Left ventricle myocardium inferior (tissue), 1 donor: Measurements from ENCODE around the gene ARMC9. TPM values are rescaled to one million over a fixed set of nuclear protein-coding genes. Genes with fewer than 3 reads are reported as not detected.
A peak's percentile ranks its signal among the peaks of the same experiment; 100 is the strongest.

Experiments used
- DNase-seq: peaks from one replicate; pipeline ENCODE4 v3.0.0-alpha.2; 2020
- H3K27ac ChIP-seq: fragments of 200-600 bp; replicated peaks from 2 replicates; pipeline ENCODE4 v1.8.0; 2021
- H3K27me3 ChIP-seq: fragments of 200-600 bp; 2 replicates; pipeline ENCODE4 v1.8.0; 2021; ENCODE audit warnings: low read depth
- H3K36me3 ChIP-seq: fragments of 200-600 bp; 2 replicates; pipeline ENCODE4 v1.8.0; 2021
- H3K4me1 ChIP-seq: fragments of 200-600 bp; 2 replicates; pipeline ENCODE4 v1.8.0; 2021
- H3K4me3 ChIP-seq: fragments of 200-600 bp; 2 replicates; pipeline ENCODE4 v1.8.0; 2021; ENCODE audit warnings: mild to moderate bottlenecking, moderate library complexity
- H3K9me3 ChIP-seq: fragments of 200-600 bp; replicated peaks from 2 replicates; pipeline ENCODE4 v1.8.0; 2021
- intact Hi-C: fragments of 100-400 bp; cut with micrococcal nuclease; formaldehyde crosslinking; loops from one replicate; pipeline ENCODE4 v1.11.0; 2022
- total RNA-seq: library from RNA; stranded (reverse); fragmentation: NEBNext Ultra II Directional; extraction: Animal tissue kit (Norgen Biotek cat#: 25700); gene quantifications from one replicate; pipeline ENCODE4 v1.2.1, GENCODE V29; 2021
- TF ChIP-seq, protein P1 (sequence below): fragments of 200-600 bp; IDR thresholded peaks from 2 replicates; pipeline ENCODE4 v1.8.0; 2021; ENCODE audit warnings: antibody characterized with exemption, mild to moderate bottlenecking, borderline replicate concordance
- donor health status: DM: no; HTN: yes; CAD: no; lungs with severe emphysema.

The ARMC9 gene
- total RNA-seq, 1 donor from 2014 or later: 3.1 TPM

- Histone ChIP-seq H3K4me3 (no peak overlapping the region), H3K9me3 (no peaks in the 10 kb centered on the region), H3K4me1 (peaks cover 6% of the 10 kb centered on the region), H3K27ac (no peak overlapping the region), H3K36me3 (no peaks in the 10 kb centered on the region), H3K27me3 (no peaks in the 10 kb centered on the region)
- intact Hi-C loops: no loop called here
- TF ChIP-seq, protein P1, sequence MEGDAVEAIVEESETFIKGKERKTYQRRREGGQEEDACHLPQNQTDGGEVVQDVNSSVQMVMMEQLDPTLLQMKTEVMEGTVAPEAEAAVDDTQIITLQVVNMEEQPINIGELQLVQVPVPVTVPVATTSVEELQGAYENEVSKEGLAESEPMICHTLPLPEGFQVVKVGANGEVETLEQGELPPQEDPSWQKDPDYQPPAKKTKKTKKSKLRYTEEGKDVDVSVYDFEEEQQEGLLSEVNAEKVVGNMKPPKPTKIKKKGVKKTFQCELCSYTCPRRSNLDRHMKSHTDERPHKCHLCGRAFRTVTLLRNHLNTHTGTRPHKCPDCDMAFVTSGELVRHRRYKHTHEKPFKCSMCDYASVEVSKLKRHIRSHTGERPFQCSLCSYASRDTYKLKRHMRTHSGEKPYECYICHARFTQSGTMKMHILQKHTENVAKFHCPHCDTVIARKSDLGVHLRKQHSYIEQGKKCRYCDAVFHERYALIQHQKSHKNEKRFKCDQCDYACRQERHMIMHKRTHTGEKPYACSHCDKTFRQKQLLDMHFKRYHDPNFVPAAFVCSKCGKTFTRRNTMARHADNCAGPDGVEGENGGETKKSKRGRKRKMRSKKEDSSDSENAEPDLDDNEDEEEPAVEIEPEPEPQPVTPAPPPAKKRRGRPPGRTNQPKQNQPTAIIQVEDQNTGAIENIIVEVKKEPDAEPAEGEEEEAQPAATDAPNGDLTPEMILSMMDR: no peak
- no peak for DNase-seq
Observed at GRCh38 chr2:231334179-231334930, 135.9 kb downstream of the ARMC9 start.

GRCh38 chr2:231334981-231335380, 136.6 kb downstream of the ARMC9 start:
- H3K27me3 ChIP-seq: no peaks in the 10 kb centered on the region
- intact Hi-C loops: no loop called here
- H3K4me1 ChIP-seq: peaks cover 6% of the 10 kb centered on the region
- TF ChIP-seq, protein P1: no peak
- no peak overlapping the region for H3K27ac ChIP-seq
- no peaks in the 10 kb centered on the region for H3K36me3 ChIP-seq
- no peaks in the 10 kb centered on the region for H3K9me3 ChIP-seq
- no peak for DNase-seq
- H3K4me3 ChIP-seq: no peak overlapping the region

DNA sequence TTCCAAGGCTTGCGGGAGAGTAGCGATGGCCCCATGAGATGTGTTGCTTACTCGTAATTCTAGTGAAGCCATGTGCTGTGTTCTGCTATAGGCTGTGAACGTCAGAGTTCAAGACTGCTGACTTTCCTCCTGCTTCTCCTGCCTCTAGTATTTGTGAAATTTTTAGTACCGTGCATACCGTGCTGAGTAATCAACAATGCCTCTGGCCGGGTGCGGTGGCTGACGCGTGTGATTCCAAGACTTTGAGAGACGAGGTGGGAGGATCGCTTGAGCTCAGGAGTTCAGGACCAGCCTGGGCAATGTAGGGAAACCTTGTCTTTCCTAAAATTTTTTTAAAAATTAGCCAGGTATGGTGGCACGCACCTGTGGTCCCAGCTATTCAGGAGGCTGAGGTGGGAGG, 137.2 kb downstream of the ARMC9 start:
- Histone ChIP-seq H3K36me3 (no peaks in the 10 kb centered on the region), H3K4me1 (peaks cover 6% of the 10 kb centered on the region), H3K9me3 (no peaks in the 10 kb centered on the region), H3K27me3 (no peaks in the 10 kb centered on the region), H3K4me3 (no peak overlapping the region), H3K27ac (no peak overlapping the region)
- TF ChIP-seq, protein P1: no peak
- intact Hi-C loops: no loop called here
- no peak for DNase-seq

DNA sequence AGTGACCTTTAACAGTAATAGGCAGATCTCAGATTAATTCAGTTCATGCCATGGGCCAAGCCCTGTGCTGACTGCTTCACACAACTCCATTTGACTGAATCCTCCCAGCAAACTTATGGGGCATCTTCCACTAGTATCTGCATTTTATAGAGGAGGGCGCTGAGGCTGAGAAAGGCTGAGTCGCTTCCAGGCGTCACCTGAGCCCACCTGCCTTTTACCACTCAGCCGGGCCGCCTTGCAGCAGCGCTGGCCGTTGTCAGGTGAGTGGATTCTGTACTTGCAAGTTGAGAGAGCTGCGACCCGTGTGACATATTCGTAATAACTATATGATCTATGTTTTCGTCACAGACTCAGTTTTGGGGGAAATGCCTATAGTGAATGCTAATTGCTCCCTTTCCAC, 137.8 kb downstream of the ARMC9 start:
- Histone ChIP-seq H3K4me3 (no peak overlapping the region), H3K4me1 (peaks cover 12% of the 10 kb centered on the region), H3K27ac (no peak overlapping the region), H3K36me3 (no peaks in the 10 kb centered on the region), H3K9me3 (no peaks in the 10 kb centered on the region), H3K27me3 (no peaks in the 10 kb centered on the region)
- intact Hi-C loops: no loop called here
- DNase-seq: no peak
- TF ChIP-seq, protein P1: no peak

DNA sequence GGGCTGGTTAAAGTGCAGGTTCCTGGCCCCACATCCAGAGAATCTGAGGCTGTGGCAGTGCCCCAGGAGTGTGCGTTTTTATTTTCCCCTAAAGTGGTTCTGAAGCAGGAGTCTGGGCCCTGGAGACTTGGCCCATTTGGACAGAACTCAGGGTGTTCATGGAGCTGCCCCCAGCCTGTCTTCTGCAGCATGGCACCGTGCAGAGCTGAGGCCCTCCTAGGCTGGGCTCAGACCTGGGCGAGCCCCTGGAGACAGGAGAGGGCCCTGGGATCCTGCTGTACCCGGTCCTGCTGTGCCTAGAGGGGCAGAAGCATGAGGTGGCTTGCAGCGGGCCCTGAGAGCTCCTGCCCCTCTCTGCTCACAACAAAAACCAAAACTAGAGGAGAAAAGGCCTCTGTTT, 138.3 kb downstream of the ARMC9 start:
- intact Hi-C loops: no loop called here
- Histone ChIP-seq H3K9me3 (no peaks in the 10 kb centered on the region), H3K27me3 (no peaks in the 10 kb centered on the region), H3K4me3 (no peak overlapping the region), H3K36me3 (no peaks in the 10 kb centered on the region), H3K4me1 (peaks cover 14% of the 10 kb centered on the region), H3K27ac (peak overlapping the region; percentile 33)
- DNase-seq: no peak
- TF ChIP-seq, protein P1: no peak
